Esophagus muscularis mucosa (tissue), 4 donors: Measurements from ENCODE around the gene YOD1. TPM values are rescaled to one million over a fixed set of nuclear protein-coding genes. Genes with fewer than 3 reads are reported as not detected.
A peak's percentile ranks its signal among the peaks of the same experiment; 100 is the strongest.

Source experiments
- DNase-seq: peaks from one replicate; pipeline ENCODE4 v3.0.0-alpha.2; 2017; ENCODE audit errors: extremely low spot score
- H3K27ac ChIP-seq, 4 donors: fragments of 200-600 bp; sonication (generic); replicated peaks in 1 of 4; 1 replicate in 3 of 4; 2 replicates in 1 of 4; pipeline ENCODE4 v1.5.1; 2016 to 2019; ENCODE audit warnings: mild to moderate bottlenecking in 1 of 4
- H3K27me3 ChIP-seq, 4 donors: fragments of 200-600 bp; sonication (generic); one replicate each; pipeline versions ENCODE4 v1.5.1 to v1.6.0; 2016 to 2019
- H3K36me3 ChIP-seq, 4 donors: fragments of 200-600 bp; sonication (generic); one replicate each; pipeline ENCODE4 v1.5.1; 2016 to 2019
- H3K4me1 ChIP-seq, 4 donors: fragments of 200-600 bp; sonication (generic); one replicate each; pipeline ENCODE4 v1.5.1; 2016 to 2019
- H3K4me3 ChIP-seq, 4 donors: fragments of 200-600 bp; sonication (generic); 1 replicate in 2 of 4; 2 replicates in 2 of 4; pipeline ENCODE4 v1.5.1; 2016 to 2019; ENCODE audit warnings: mild to moderate bottlenecking in 4 of 4, moderate library complexity in 1 of 4
- H3K9me3 ChIP-seq, 4 donors: fragments of 200-600 bp; sonication (generic); 1 replicate in 3 of 4; 2 replicates in 1 of 4; pipeline ENCODE4 v1.5.1; 2016 to 2019
- EP300 ChIP-seq: sonication (generic); formaldehyde crosslinking; IDR thresholded peaks from one replicate; pipeline ENCODE4 v1.6.1; 2017; ENCODE audit warnings: antibody characterized with exemption
- POLR2A ChIP-seq: fragments of 450-650 bp; IDR thresholded peaks from one replicate; pipeline ENCODE4 v1.6.1; 2017; ENCODE audit warnings: antibody characterized with exemption, moderate library complexity, mild to moderate bottlenecking, low read depth
- POLR2AphosphoS5 ChIP-seq, 2 donors: sonication (generic); formaldehyde crosslinking; IDR thresholded peaks; one replicate each; pipeline ENCODE4 v1.6.1; 2017; ENCODE audit warnings: antibody characterized with exemption in 2 of 2
- WGBS: methylation state at CpG from one replicate; pipeline ENCODE4 v1.1.5; 2018; 5-methylcytosine and 5-hydroxymethylcytosine counted together
- intact Hi-C: fragments of 100-400 bp; cut with DNase I; formaldehyde crosslinking; loops from one replicate; pipeline ENCODE4 v1.15.1; 2023
- total RNA-seq, 4 donors: library from RNA; depleted of rRNA; stranded (reverse); fragments of >200 nt; gene quantifications; one replicate each; pipeline versions ENCODE4 v1.1.0 to v1.2.1, GENCODE V29; 2016
- TF ChIP-seq, protein P1 (sequence below), 3 experiments: fragments of 200-600 bp in 2 of 3; fragments of 450-650 bp in 1 of 3; sonication (generic) in 2 of 3; IDR thresholded peaks; one replicate each; pipeline ENCODE4 v1.5.1; 2017 to 2019; ENCODE audit warnings: antibody characterized with exemption in 3 of 3, mild to moderate bottlenecking in 2 of 3, moderate library complexity in 1 of 3

The YOD1 gene
- total RNA-seq, 4 donors from 2014 or later, result 6.3 to 8.5 (median 7.2) TPM

DNA sequence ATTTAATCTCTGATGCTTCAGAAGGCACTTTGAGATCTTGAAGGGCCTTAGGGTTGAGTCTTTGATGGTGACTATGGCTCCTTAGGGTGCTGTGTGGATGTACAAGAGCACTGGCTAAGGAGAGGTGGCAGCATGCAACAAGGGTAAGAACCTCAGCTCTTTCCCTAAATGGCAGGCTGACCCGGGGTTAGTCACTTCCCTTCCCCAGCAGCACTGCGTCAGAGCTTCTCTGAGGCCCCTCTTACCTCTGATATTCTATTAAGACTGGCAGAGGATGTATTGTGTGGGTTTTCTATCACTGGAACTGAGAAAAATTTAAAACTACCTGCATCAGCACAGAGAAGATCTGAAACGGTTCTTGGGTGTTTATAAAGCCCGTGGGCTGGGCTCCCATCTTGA, 30.3 kb downstream of the YOD1 start:
- peak; percentile 75 for DNase-seq
- H3K27ac ChIP-seq, result no peak overlapping the region
- peaks cover 16 to 29% (median 19%) of the 10 kb centered on the region in 4 donors for H3K4me1 ChIP-seq
- 74% methylated on average over 4 of the region's 4 CpGs for WGBS
- H3K36me3 ChIP-seq, result no peaks in the 10 kb centered on the region
- no peak overlapping the region for H3K4me3 ChIP-seq
- no peaks in the 10 kb centered on the region for H3K27me3 ChIP-seq
- intact Hi-C loops, result no loop called here
- TF ChIP-seq EP300 (no peak), POLR2AphosphoS5 (IDR thresholded peaks at IDR 0.05) (no peak), POLR2A (no peak)
- TF ChIP-seq, protein P1, sequence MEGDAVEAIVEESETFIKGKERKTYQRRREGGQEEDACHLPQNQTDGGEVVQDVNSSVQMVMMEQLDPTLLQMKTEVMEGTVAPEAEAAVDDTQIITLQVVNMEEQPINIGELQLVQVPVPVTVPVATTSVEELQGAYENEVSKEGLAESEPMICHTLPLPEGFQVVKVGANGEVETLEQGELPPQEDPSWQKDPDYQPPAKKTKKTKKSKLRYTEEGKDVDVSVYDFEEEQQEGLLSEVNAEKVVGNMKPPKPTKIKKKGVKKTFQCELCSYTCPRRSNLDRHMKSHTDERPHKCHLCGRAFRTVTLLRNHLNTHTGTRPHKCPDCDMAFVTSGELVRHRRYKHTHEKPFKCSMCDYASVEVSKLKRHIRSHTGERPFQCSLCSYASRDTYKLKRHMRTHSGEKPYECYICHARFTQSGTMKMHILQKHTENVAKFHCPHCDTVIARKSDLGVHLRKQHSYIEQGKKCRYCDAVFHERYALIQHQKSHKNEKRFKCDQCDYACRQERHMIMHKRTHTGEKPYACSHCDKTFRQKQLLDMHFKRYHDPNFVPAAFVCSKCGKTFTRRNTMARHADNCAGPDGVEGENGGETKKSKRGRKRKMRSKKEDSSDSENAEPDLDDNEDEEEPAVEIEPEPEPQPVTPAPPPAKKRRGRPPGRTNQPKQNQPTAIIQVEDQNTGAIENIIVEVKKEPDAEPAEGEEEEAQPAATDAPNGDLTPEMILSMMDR (IDR thresholded peaks at IDR 0.05), result no peak
- no peaks in the 10 kb centered on the region for H3K9me3 ChIP-seq

DNA sequence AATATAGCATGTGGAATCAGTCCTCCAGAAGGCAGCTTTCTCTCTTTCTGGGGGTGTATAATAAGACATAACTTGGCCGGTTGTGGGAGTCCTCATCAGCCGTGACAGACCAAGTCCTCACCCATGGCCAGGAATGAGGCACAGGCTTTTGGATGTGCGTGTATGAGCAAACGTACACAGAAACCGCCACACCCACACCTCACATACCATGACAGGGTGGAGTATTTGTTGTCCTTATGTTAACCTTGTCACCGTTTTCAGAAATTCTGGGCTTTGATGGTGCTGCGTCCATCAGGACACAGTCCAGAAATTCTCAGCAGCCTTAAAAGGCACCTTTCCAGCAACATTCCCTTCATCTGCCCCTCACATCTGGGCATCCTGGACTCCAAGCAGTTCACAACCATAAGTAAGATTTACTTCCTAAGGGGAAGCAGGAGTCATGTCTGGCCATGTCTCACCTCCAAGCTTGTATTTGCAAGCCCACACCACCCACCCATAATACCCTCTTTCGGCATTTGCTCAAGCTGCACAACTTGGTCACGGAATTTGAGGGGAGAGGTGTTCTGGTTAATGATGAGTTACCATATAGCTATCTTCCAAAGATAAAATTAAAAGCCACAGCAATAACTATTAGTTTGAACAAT, 30.8 kb downstream of the YOD1 start:
- intact Hi-C loops, result no loop called here
- WGBS, result 91% methylated on average over 8 of the region's 9 CpGs
- no peaks in the 10 kb centered on the region for H3K36me3 ChIP-seq
- H3K4me3 ChIP-seq, result no peak overlapping the region
- H3K4me1 ChIP-seq, result peaks cover 11 to 23% (median 14%) of the 10 kb centered on the region in 4 donors
- H3K27ac ChIP-seq, result no peak overlapping the region
- H3K27me3 ChIP-seq, result no peaks in the 10 kb centered on the region
- TF ChIP-seq POLR2AphosphoS5 (IDR thresholded peaks at IDR 0.05), result no peak
- TF ChIP-seq, protein P1 (IDR thresholded peaks at IDR 0.05), result no peak
- TF ChIP-seq EP300, result no peak
- H3K9me3 ChIP-seq, result no peaks in the 10 kb centered on the region
- peak; percentile 89 for DNase-seq

DNA sequence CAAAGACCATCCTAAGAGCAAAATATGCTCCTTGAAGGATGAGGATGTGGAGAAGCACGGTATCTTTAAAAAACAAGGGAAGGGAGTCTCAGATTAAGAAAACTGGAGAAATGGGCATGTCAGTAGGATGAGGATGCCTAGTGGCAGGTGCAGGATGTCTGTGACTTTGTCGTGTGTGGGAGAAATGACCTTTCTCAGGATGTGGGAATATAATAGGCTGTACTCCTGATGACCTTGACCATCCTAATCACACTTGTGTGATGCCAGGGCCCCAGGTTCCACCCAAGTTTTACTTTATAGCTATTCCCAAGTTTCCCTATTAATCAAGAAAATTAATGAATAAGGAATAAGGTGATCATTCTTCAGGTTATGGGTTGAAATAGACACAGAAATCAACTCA, 31.3 kb downstream of the YOD1 start:
- no peak for DNase-seq
- WGBS, result 51% methylated on average over 2 of the region's 2 CpGs
- intact Hi-C loops, result no loop called here
- H3K36me3 ChIP-seq, result no peaks in the 10 kb centered on the region
- H3K4me3 ChIP-seq, result no peak overlapping the region
- H3K9me3 ChIP-seq, result no peaks in the 10 kb centered on the region
- H3K4me1 ChIP-seq, result peaks cover 6 to 18% (median 9%) of the 10 kb centered on the region in 4 donors
- no peak overlapping the region for H3K27ac ChIP-seq
- TF ChIP-seq EP300 (no peak), POLR2A (no peak), POLR2AphosphoS5 (IDR thresholded peaks at IDR 0.05) (no peak)
- TF ChIP-seq, protein P1 (IDR thresholded peaks at IDR 0.05), result no peak
- H3K27me3 ChIP-seq, result no peaks in the 10 kb centered on the region

DNA sequence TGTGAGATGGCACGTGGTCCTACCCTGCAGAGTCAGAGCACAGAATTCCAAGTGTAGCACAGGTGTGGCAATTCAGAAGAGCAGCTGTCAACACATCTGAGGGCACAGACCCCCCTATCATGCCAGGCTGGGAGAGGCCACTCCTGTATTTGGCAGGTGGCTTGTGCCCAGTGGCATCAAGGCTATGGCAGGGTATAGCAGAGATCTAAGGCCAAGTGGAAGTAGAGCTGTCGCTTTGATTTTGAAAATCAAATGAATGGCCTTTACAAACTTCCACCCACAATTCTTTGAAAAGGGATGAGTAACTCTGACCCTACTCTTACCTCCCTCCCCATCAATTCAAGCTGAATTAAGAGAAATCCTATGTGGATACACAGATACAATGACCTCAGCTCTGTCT, 31.8 kb downstream of the YOD1 start:
- TF ChIP-seq POLR2AphosphoS5 (IDR thresholded peaks at IDR 0.05), result no peak
- no peak for TF ChIP-seq EP300
- TF ChIP-seq, protein P1 (IDR thresholded peaks at IDR 0.05), result no peak
- TF ChIP-seq POLR2A, result no peak
- no peak overlapping the region for H3K27ac ChIP-seq
- DNase-seq, result no peak
- H3K4me3 ChIP-seq, result no peak overlapping the region
- no peaks in the 10 kb centered on the region for H3K9me3 ChIP-seq
- no peaks in the 10 kb centered on the region for H3K27me3 ChIP-seq
- 89% methylated on average over 2 of the region's 2 CpGs for WGBS
- no peaks in the 10 kb centered on the region for H3K36me3 ChIP-seq
- H3K4me1 ChIP-seq, result peaks cover under 1 to 13% (median 4%) of the 10 kb centered on the region in 4 donors
- intact Hi-C loops, result no loop called here

- no peak for TF ChIP-seq EP300
- no peak for TF ChIP-seq POLR2A
- TF ChIP-seq POLR2AphosphoS5 (IDR thresholded peaks at IDR 0.05), result no peak
- DNase-seq, result peak; percentile 60
- Histone ChIP-seq H3K36me3 (no peaks in the 10 kb centered on the region), H3K4me1 (peaks cover 0 to 9% (median 0%) of the 10 kb centered on the region in 4 donors), H3K9me3 (no peaks in the 10 kb centered on the region), H3K27ac (no peak overlapping the region), H3K4me3 (no peak overlapping the region), H3K27me3 (no peaks in the 10 kb centered on the region)
- intact Hi-C loops, result no loop called here
- WGBS, result 97% methylated on average over 4 of the region's 4 CpGs
Measured at GRCh38 chr1:207018707-207019106, 32.3 kb downstream of the YOD1 start.
